DOHH2 (cell line): ENCODE measurements around the gene OR5AU1.
"Not testable (repeated sequence)": the region's sequence is repeated elsewhere in the genome, so short reads cannot be mapped to it uniquely, and the experiment has no call there.

Experiments
- H3F3A ChIP-seq: fragments of 200-600 bp; sonication (generic), shearing (Covaris generic); 2 replicates; pipeline ENCODE4 v1.6.0; 2016; ENCODE audit warnings: antibody characterized with exemption, mild to moderate bottlenecking; ENCODE audit not compliant: control insufficient read depth, insufficient read depth
- H3K27ac ChIP-seq: fragments of 200-600 bp; sonication (generic); 2 replicates; pipeline ENCODE4 v1.5.1; 2014; ENCODE audit warnings: low read depth, mild to moderate bottlenecking, low read length, moderate library complexity
- H3K27me3 ChIP-seq: fragments of 200-600 bp; sonication (generic); 2 replicates; pipeline ENCODE4 v1.6.1; 2014; ENCODE audit warnings: mild to moderate bottlenecking, low read length, mixed read lengths; ENCODE audit not compliant: control insufficient read depth
- H3K36me3 ChIP-seq: fragments of 200-600 bp; sonication (generic); 2 replicates; pipeline ENCODE4 v1.6.1; 2014; ENCODE audit warnings: mild to moderate bottlenecking, low read length, moderate library complexity, mixed read lengths; ENCODE audit not compliant: control insufficient read depth
- H3K4me1 ChIP-seq: fragments of 200-600 bp; sonication (generic); 2 replicates; pipeline ENCODE4 v1.6.1; 2014; ENCODE audit warnings: mild to moderate bottlenecking, low read length, mixed read lengths; ENCODE audit not compliant: control insufficient read depth
- H3K4me2 ChIP-seq: fragments of 200-600 bp; sonication (generic); 2 replicates; pipeline ENCODE4 v1.6.0; 2014; ENCODE audit warnings: mild to moderate bottlenecking, low read length, moderate library complexity
- H3K4me3 ChIP-seq: fragments of 200-600 bp; sonication (generic); 2 replicates; pipeline ENCODE4 v1.5.1; 2014; ENCODE audit warnings: mild to moderate bottlenecking, low read length, mixed read lengths
- H3K79me2 ChIP-seq: fragments of 200-600 bp; sonication (generic); 2 replicates; pipeline ENCODE4 v1.6.1; 2014; ENCODE audit warnings: mild to moderate bottlenecking, low read length, mixed read lengths; ENCODE audit not compliant: control insufficient read depth
- H3K9me2 ChIP-seq: fragments of 200-600 bp; sonication (generic); replicated peaks from 2 replicates; pipeline ENCODE4 v1.6.1; 2014; ENCODE audit warnings: mild to moderate bottlenecking, low read length, mixed read lengths; ENCODE audit not compliant: control insufficient read depth
- H3K9me3 ChIP-seq: fragments of 200-600 bp; sonication (generic); 2 replicates; pipeline ENCODE4 v1.6.1; 2014; ENCODE audit warnings: antibody characterized with exemption, low read length, mixed read lengths; ENCODE audit not compliant: control insufficient read depth, insufficient read depth
- H4K20me1 ChIP-seq: fragments of 200-600 bp; sonication (generic); 2 replicates; pipeline ENCODE4 v1.6.0; 2014; ENCODE audit warnings: low read depth, mild to moderate bottlenecking, antibody characterized with exemption, low read length, moderate library complexity; ENCODE audit not compliant: control insufficient read depth, insufficient read depth
- CTCF ChIP-seq: fragments of 200-600 bp; sonication (generic); IDR thresholded peaks from one replicate; pipeline ENCODE4 v1.5.1; 2014; ENCODE audit warnings: antibody characterized with exemption, mild to moderate bottlenecking, low read depth, low read length; ENCODE audit not compliant: poor library complexity, severe bottlenecking
- EZH2phosphoT487 ChIP-seq: fragments of 200-600 bp; sonication (generic); IDR thresholded peaks from 2 replicates; pipeline ENCODE4 v1.6.1; 2017; ENCODE audit warnings: borderline replicate concordance, mild to moderate bottlenecking, antibody characterized with exemption, low read length, moderate library complexity, mixed read lengths

The OR5AU1 gene

GRCh38 chr14:21160061-21160610 is 4.3 kb upstream of the OR5AU1 start:
- H3K4me2 ChIP-seq: no peak overlapping the region
- no peak for TF ChIP-seq CTCF
- no peak for TF ChIP-seq EZH2phosphoT487
- no peak overlapping the region for H3K4me3 ChIP-seq
- H4K20me1 ChIP-seq: no peaks in the 10 kb centered on the region
- no peaks in the 10 kb centered on the region for H3F3A ChIP-seq
- peaks cover 20% of the 10 kb centered on the region for H3K27me3 ChIP-seq
- H3K27ac ChIP-seq: no peak overlapping the region
- no peaks in the 10 kb centered on the region for H3K79me2 ChIP-seq
- H3K9me3 ChIP-seq: no peaks in the 10 kb centered on the region
- H3K4me1 ChIP-seq: no peaks in the 10 kb centered on the region
- no peaks in the 10 kb centered on the region for H3K36me3 ChIP-seq
- no peaks in the 10 kb centered on the region for H3K9me2 ChIP-seq

- not testable (repeated sequence) for H3K79me2 ChIP-seq, H3K36me3 ChIP-seq, H4K20me1 ChIP-seq, H3F3A ChIP-seq, H3K27ac ChIP-seq, H3K4me2 ChIP-seq, H3K9me3 ChIP-seq, H3K4me1 ChIP-seq, H3K4me3 ChIP-seq, H3K9me2 ChIP-seq
- H3K27me3 ChIP-seq: peaks cover 23% of the 10 kb centered on the region
Observed at GRCh38 chr14:21158175-21158574, 2.3 kb upstream of the OR5AU1 start.

GRCh38 chr14:21149641-21150367 is 6.1 kb downstream of the OR5AU1 start:
- no peaks in the 10 kb centered on the region for H3K36me3 ChIP-seq
- H4K20me1 ChIP-seq: no peaks in the 10 kb centered on the region

More at GRCh38 chr14:21149641-21150367, 6.1 kb downstream of the OR5AU1 start:
- 0 out of 2 replicates have a peak, but pooled peaks cover 6% of the 10 kb centered on the region for H3K9me3 ChIP-seq
- H3K9me2 ChIP-seq: no peaks in the 10 kb centered on the region
- H3K27me3 ChIP-seq: peaks cover 8% of the 10 kb centered on the region; the same call in 1 of the 2 replicates
- no peak overlapping the region for H3K27ac ChIP-seq
- no peaks in the 10 kb centered on the region for H3F3A ChIP-seq
- no peak overlapping the region for H3K4me3 ChIP-seq
- H3K4me2 ChIP-seq: no peak overlapping the region
- no peaks in the 10 kb centered on the region for H3K4me1 ChIP-seq
- TF ChIP-seq EZH2phosphoT487 (no peak), CTCF (no peak)
- no peaks in the 10 kb centered on the region for H3K79me2 ChIP-seq
